Astrocyte of the spinal cord (primary cell): ENCODE data around the gene BTBD6.
"Not testable (repeated sequence)": the region's sequence is repeated elsewhere in the genome, so short reads cannot be mapped to it uniquely, and the experiment has no call there.

ENCODE experiments used
- DNase-seq: peaks from one replicate; pipeline ENCODE4 v3.0.0; 2011; ENCODE audit warnings: low read depth, low spot score
- H3K4me3 ChIP-seq: 2 replicates; pipeline ENCODE4 v1.5.1; 2011; ENCODE audit warnings: low read depth, mild to moderate bottlenecking, low read length, moderate library complexity
- in situ Hi-C: cut with HindIII; loops from 2 replicates; pipeline ENCODE4 v1.10.0; 2017; ENCODE audit warnings: low sequenced_read_pairs
- TF ChIP-seq, protein P1 (sequence below): IDR thresholded peaks from 2 replicates; pipeline ENCODE4 v1.5.1; 2012; ENCODE audit warnings: low read depth, mild to moderate bottlenecking, low read length, inconsistent platforms

Gene BTBD6

DNA sequence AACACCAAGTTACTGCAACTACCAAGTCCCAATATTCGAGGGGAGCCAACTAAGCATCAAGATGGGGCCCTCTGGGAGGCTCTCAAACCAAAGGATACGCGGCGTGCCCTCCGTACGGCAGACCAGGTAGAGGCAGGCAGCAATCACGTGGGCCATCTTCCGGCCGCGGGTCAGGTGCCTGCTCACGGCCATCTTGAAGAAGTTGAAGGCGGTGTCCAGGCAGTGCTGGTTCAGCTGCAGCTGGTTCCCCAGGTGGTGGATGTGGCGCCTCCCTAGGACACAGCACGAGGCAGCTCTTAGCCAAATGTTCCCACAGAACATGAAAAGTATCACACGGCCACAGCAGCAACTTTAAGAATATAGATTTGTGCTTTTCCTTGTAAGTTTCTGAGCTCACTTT is 24.3 kb downstream of the BTBD6 start:
- in situ Hi-C loops = no loop called here
- no peak for DNase-seq
- H3K4me3 ChIP-seq = no peak overlapping the region
- TF ChIP-seq, protein P1, sequence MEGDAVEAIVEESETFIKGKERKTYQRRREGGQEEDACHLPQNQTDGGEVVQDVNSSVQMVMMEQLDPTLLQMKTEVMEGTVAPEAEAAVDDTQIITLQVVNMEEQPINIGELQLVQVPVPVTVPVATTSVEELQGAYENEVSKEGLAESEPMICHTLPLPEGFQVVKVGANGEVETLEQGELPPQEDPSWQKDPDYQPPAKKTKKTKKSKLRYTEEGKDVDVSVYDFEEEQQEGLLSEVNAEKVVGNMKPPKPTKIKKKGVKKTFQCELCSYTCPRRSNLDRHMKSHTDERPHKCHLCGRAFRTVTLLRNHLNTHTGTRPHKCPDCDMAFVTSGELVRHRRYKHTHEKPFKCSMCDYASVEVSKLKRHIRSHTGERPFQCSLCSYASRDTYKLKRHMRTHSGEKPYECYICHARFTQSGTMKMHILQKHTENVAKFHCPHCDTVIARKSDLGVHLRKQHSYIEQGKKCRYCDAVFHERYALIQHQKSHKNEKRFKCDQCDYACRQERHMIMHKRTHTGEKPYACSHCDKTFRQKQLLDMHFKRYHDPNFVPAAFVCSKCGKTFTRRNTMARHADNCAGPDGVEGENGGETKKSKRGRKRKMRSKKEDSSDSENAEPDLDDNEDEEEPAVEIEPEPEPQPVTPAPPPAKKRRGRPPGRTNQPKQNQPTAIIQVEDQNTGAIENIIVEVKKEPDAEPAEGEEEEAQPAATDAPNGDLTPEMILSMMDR = no peak

DNA sequence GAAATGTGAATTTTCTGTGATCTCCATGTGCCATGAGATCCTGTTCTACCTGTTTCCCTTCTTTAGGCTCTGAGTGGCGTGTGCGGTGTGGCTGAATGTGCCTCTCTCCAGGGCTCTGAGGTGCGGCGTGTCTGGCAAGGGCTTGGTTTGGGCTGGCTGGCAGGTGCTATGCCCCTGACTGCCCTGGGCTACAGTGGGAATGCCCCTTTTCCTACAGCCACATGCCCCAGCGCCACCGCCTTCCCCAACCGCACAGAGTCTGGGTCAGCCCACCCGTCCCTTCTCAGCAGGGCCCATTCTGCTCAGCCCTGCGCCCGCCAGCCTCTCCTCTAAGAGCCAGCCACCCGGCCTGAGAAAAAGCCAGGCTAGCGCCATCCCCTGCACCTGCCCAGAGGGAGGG is 24.7 kb downstream of the BTBD6 start:
- H3K4me3 ChIP-seq = no peak overlapping the region
- DNase-seq = no peak
- TF ChIP-seq, protein P1 = no peak
- in situ Hi-C loops = no loop called here

DNA sequence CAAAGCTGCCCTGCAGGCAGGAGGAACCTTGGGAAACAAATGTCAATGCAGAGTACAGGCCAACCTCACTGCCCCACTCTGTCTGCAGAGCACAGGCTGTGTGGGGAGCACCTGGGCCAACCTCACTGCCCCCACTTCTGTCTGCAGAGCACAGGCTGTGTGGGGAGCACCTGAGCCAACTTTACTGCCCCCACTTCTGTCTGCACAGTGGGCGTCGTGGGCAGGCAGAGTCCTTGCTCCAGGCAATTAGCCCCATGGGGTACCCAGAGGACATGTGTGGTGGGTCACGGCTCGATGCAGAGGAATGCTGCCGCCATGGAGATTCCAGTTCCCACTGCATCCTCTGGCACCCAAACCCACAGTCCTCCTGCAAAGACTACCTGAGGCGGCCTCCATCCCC is 26.3 kb downstream of the BTBD6 start:
- TF ChIP-seq, protein P1 = no peak
- DNase-seq = no peak
- in situ Hi-C loops = no loop called here
- H3K4me3 ChIP-seq = no peak overlapping the region

DNA sequence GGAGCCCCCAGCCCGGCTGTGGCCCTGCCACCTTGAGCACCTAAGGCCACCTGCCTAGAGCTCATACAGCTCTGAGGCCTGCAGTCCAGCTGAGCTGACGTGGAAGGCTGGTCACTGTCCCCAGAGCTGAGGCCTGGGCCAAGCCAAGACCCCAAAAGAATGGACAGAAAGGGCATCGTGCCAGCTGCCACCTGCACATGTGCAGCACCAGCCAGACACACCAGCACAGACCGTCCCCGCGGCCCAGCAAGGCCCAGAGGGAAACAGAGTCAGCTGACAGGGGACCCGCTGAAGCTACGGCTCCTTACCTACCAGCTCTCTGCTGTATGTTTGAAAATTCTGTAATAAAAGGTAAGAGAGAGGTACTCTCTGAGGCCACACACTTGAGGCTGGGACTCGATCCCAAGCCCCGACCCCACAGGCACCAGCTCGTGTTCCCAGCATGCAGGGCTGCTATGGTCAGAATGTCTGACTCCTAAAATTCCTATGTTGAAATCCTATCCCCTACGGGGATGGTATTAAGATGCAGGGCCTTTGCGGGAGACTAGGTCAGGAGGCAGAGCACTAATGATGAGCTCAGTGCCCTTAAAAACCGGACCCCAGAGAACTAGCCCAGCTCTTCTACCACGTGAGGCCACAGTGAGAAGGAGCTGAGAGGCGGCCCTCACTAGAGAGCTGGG is 27.1 kb downstream of the BTBD6 start:
- no peak overlapping the region for H3K4me3 ChIP-seq
- TF ChIP-seq, protein P1 = no peak
- peak; percentile 13 for DNase-seq
- in situ Hi-C loops = no loop called here

DNA sequence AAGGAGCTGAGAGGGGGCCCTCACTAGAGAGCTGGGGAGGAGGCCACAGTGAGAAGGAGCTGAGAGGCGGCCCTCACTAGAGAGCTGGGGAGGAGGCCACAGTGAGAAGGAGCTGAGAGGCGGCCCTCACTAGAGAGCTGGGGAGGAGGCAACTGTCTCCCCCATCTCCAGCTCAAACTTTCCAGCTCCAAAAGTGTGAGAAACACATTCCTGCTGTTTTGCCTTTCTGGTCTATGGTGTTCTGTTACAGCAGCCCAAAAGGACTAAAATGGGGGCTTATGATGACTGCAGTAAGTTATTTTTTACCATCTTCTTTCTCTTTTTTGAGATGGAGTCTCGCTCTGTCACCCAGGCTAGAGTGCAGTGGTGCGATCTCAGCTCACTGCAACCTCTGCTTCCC is 29.1 kb downstream of the BTBD6 start:
- in situ Hi-C loops, H3K4me3 ChIP-seq, DNase-seq: not testable (repeated sequence)

DNA sequence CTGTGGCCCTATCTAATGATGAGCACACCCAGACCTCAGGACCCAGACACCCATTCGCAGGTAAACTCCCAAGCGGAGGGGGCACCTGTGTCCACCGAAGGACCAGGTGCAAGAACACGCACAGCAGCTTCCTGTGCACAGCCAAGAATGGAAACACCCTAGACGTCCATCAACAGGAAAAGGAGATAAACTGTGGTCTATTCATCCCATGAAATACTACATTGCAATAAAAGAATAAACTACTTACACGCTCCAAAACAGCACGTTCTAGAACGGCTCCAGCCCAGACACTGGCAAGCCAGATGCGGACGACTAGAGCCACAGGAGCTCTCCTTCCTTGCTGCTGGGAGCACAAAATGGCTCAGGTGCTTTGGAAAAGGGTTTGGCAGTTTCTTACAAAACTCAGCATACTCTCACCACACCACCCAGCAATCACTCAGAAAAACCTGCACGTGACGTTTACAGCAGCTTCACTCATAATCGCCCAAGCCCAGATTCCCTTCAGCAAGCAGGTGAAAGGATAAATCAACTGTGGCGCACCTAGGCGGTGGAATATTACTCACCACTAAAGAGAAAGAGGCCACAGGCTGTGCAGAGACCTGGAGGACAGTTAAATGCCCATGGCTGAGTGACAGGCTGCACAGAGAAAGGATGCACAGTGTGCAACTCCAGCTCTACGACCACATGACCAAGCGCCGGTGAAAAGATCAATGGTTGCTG is 31.5 kb downstream of the BTBD6 start:
- in situ Hi-C loops = no loop called here
- H3K4me3 ChIP-seq = no peak overlapping the region
- TF ChIP-seq, protein P1 = no peak
- DNase-seq = no peak

DNA sequence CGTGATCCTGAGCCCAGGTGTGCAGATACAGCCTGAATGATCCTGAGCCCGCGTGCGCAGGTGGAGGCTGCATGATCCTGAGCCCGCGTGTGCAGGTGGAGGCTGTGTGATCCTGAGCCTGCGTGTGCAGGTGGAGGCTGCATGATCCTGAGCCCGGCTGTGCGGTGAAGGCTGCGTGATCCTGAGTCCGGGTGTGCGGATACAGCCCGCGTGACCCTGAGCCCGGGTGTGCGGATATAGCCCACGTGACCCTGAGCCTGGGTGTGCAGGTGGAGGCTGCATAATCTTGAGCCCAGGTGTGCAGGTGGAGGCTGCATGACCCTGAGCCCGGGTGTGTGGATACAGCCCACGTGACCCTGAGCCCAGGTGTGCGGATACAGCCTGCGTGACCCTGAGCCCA is 32.2 kb downstream of the BTBD6 start:
- TF ChIP-seq, protein P1 = no peak
- H3K4me3 ChIP-seq = no peak overlapping the region
- no peak for DNase-seq
- in situ Hi-C loops = no loop called here
